Measurements from ENCODE around the gene NAA15.

GRCh38 chr4:139337612-139338011, 36.3 kb downstream of the NAA15 start:
- TF ChIP-seq LEF1 (IDR thresholded peaks at IDR 0.05; ENCODE audit: borderline replicate concordance) (no peak), L3MBTL2 (conservative IDR thresholded peaks at IDR 0.05) (no peak), FOXA1 (IDR thresholded peaks at IDR 0.05) (no peak), ARNT (IDR thresholded peaks at IDR 0.05) (no peak)

All from HEK293T (cell line).